D341Med (cell line): Measurements from ENCODE around the gene UBE2V1.
"Not testable (repeated sequence)": the region's sequence is repeated elsewhere in the genome, so short reads cannot be mapped to it uniquely, and the experiment has no call there.

Experiments used
- DNase-seq: peaks from one replicate; pipeline ENCODE4 v3.0.0; 2012; ENCODE audit warnings: low spot score

Gene UBE2V1

GRCh38 chr20:50115041-50115512, 2.1 kb upstream of the UBE2V1 start:
- no peak for DNase-seq

GRCh38 chr20:50113420-50114224, 672 bp upstream of the UBE2V1 start:
- no peak for DNase-seq

GRCh38 chr20:50111829-50112495, 988 bp downstream of the UBE2V1 start:
- no peak for DNase-seq

GRCh38 chr20:50111120-50111828, 1.7 kb downstream of the UBE2V1 start:
- DNase-seq, result no peak

- no peak for DNase-seq
Observed at GRCh38 chr20:50110141-50111047, 2.6 kb downstream of the UBE2V1 start.

- no peak for DNase-seq
Observed at GRCh38 chr20:50108556-50109235, 4.3 kb downstream of the UBE2V1 start.

GRCh38 chr20:50107796-50108331, 5.1 kb downstream of the UBE2V1 start:
- DNase-seq, result no peak

- DNase-seq, result no peak
Observed at GRCh38 chr20:50107086-50107660, 5.8 kb downstream of the UBE2V1 start.

- not testable (repeated sequence) for DNase-seq
Observed at GRCh38 chr20:50106669-50107068, 6.3 kb downstream of the UBE2V1 start.

GRCh38 chr20:50103464-50104107, 9.4 kb downstream of the UBE2V1 start:
- not testable (repeated sequence) for DNase-seq

- DNase-seq, result not testable (repeated sequence)
Observed at GRCh38 chr20:50102551-50102950, 10.4 kb downstream of the UBE2V1 start.

GRCh38 chr20:50101887-50102286, 11.1 kb downstream of the UBE2V1 start:
- no peak for DNase-seq

- no peak for DNase-seq
Observed at GRCh38 chr20:50101281-50101680, 11.7 kb downstream of the UBE2V1 start.

GRCh38 chr20:50100552-50100951, 12.4 kb downstream of the UBE2V1 start:
- no peak for DNase-seq

GRCh38 chr20:50099565-50099991, 13.4 kb downstream of the UBE2V1 start:
- DNase-seq, result no peak

GRCh38 chr20:50099113-50099512, 13.8 kb downstream of the UBE2V1 start:
- no peak for DNase-seq

- no peak for DNase-seq
Observed at GRCh38 chr20:50098259-50098658, 14.7 kb downstream of the UBE2V1 start.

GRCh38 chr20:50097843-50098242, 15.1 kb downstream of the UBE2V1 start:
- DNase-seq, result no peak

GRCh38 chr20:50096237-50096636, 16.7 kb downstream of the UBE2V1 start:
- DNase-seq, result no peak
